Middle frontal gyrus (tissue), 1 donor: ENCODE measurements around the gene CABP2.

Source experiments
- DNase-seq: peaks from one replicate; pipeline ENCODE4 v3.0.0-alpha.2; 2015; ENCODE audit warnings: low spot score; ENCODE audit errors: extremely low spot score

Gene CABP2

GRCh38 chr11:67507864-67508485 lies 15.3 kb downstream of the CABP2 start, which contains the start of gene CDK2AP2:
Gene CDK2AP2 (minus strand): TSS chr11:67508162. CDS start chr11:67508082, 80 bp downstream.
- peak; percentile 97 for DNase-seq

- no peak for DNase-seq
These were observed 15.9 kb downstream of the CABP2 start for GRCh38 chr11:67507242-67507863.

- no peak for DNase-seq
These were observed 16.7 kb downstream of the CABP2 start for GRCh38 chr11:67506426-67507051.

DNA sequence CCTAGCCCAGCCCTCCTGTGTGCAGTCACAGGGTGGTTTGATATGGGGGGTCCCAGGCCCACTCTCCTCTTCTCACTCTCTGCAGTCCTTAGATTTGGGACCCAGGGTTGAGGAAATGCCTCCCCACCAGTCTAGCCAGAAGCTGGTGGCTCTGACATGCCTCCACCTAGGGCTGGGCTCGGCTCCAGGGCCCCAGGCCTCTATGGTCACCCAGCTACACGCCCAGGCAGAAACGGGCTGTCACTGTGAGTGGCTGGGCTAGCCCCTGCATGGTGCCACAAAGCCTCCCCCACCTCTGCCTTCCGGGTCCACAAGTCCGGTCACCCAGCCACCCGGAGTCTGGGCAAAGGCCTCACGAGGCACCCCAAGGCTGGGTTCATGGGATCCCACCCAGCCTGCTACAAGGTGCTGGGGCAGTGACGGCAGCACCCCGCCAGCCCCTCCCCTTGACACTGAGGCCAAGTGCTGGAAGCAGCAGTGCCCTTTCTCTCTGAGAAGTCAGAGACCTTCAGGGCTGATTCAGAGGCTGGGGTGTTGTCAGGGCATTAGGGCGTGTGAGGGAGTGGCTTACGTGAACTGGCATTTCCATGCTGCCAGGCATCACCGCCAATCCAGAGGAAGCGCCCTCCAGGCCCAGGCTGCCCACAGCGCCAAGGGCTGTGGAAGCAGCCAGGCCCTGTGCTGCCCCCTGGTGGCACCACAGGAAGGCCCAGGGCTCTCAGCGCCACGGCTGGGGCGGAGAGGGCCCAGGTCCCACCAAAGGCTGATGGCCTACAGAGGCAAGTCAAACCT lies 17.4 kb downstream of the CABP2 start:
- DNase-seq: peak; percentile 71

DNA sequence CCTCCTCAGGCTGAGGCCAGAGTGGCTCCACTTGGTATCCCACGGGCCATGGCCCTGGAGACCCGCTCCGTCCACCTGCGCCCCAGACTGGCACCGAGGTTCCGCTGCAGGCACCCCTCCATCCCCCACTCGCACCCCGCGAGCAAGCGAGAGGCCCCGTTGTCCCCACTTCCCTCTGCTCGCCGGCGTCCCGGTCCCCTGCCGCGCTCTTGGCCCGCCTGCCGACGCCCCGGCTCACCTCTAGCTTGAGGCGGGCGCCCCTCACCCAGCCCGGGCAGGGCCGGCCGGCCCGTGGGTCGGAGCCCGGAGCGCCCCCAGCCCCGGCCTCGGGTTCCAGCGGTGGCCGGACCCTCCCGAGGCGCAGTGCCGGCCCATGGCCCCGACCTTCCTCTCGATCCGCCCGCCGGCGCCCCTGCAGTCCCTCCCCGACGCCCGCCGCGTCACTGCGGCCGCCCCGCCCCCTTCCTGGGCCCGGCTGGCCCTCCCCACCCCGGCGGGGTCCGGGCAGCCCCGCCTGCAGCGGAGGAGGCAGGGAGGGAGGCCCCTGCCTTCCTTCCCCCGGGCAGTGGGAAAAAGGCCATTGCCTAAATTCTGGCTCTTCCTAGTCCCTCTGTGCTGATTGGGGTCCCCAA lies 18.2 kb downstream of the CABP2 start, which contains the start of gene PITPNM1:
Gene PITPNM1 (minus strand): TSS at position 414 of the 632 bp plus-strand sequence. CDS start 1,183 bp downstream, outside the sequence.
- no peak for DNase-seq

DNA sequence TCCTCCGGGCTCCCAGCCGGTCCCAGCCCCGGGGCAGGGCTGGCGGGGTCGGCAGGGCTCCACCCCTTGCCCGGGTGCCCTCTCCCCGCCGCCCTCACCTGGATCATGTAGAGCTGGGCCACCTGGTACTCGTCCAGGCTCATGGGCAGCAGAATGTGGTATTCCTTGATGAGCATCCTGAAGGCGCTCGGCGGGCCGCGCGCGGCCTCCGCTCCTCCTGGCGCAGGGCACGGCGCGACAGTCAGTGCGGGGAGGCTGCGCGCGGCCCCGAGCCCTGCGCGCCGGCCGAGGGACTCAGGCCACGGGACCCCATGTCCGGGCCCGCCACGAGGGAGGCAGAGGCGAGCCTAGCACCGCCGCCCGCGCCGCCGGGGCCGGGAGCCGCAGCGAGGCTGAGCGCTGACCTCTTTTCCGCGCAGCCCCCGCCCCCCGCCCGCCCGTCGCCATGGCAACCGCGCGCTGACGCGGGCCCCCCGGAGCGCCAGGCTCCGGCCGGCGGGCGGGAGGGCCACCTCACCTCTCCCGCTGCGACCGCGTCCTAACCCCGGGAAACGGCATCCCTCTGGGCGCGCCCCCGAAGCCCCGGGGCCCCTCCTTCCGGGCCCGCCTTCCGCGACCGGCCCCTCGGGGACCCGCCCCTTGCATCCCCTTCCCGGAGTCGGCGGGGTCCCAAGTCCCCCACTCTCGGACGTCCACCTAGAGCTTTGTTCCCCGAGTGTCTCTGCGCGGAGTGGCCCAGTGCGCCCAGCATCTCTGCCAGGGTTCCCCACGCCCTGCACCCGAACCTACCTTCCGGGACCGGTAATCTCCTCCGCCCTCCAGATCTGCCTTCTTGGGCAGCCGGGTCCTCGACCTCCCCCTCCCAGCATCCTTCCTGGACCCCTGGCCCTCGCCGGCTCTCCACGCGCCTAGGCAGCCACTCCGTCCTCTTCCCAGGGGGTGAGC lies 19.0 kb downstream of the CABP2 start:
- no peak for DNase-seq

- DNase-seq: no peak
These were observed 19.9 kb downstream of the CABP2 start for GRCh38 chr11:67503119-67504004.

GRCh38 chr11:67502328-67502979 lies 20.8 kb downstream of the CABP2 start:
- no peak for DNase-seq

DNA sequence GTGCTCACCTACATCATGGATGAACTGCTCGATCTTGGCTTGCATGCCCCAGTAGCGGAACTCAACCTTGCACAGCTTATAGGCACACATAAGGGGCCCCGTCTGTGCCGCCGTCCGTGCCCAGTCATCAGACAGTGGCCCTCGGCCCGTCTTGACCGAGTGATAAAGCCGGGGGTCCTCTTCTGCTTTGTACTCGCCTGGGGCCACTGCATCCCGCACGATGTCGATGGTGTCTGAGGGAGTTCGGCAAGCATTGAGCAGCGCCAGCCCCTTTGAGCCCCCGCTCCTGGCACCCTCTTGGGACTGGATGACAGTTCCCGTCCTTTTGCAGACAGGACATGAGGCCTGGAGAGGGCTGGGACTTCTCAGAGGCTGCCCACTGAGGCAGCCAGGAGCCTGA lies 21.4 kb downstream of the CABP2 start:
- DNase-seq: no peak

- DNase-seq: no peak
These were observed 22.2 kb downstream of the CABP2 start for GRCh38 chr11:67500831-67501715.

DNA sequence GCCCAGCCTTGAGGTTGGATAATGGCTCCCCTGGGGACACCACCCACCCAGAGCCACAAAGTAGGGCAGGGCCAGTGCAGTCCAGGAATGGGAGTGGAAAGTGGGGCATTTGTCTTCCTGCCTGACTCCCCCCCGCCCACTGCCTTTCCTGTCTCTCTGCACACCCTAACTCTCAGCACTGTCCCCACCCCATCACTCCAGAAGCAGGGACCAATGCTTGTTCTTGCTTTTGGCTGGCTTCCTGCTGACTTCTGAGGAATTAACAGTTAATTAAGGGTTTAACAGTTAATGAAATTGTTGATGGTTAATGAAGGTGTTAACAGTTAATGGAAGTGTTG lies 22.8 kb downstream of the CABP2 start:
- DNase-seq: no peak

- no peak for DNase-seq
These were observed 23.3 kb downstream of the CABP2 start for GRCh38 chr11:67499808-67500483.

GRCh38 chr11:67498544-67498972 lies 24.7 kb downstream of the CABP2 start:
- DNase-seq: no peak

- no peak for DNase-seq
These were observed 25.5 kb downstream of the CABP2 start for GRCh38 chr11:67497656-67498291.

DNA sequence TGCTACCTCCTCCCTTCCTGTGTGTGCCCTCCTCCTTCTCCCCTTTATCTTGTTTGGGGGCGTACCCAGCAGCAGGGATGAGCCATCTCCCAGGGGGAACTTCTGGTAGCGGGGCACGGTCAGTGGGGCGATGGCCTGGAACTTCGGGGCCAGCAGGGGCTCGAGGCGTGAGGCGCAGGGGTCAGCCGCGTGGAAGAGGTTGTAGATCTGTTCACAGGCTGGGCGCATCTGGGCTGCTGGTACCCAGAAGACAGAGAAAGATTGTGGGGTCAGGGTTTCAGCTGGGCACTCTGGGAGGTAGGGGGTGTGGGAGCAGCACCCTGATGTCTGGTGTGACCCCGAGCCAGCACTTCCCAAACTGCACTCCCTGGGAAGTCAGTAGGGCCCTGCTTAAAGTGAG lies 27.1 kb downstream of the CABP2 start:
- no peak for DNase-seq

DNA sequence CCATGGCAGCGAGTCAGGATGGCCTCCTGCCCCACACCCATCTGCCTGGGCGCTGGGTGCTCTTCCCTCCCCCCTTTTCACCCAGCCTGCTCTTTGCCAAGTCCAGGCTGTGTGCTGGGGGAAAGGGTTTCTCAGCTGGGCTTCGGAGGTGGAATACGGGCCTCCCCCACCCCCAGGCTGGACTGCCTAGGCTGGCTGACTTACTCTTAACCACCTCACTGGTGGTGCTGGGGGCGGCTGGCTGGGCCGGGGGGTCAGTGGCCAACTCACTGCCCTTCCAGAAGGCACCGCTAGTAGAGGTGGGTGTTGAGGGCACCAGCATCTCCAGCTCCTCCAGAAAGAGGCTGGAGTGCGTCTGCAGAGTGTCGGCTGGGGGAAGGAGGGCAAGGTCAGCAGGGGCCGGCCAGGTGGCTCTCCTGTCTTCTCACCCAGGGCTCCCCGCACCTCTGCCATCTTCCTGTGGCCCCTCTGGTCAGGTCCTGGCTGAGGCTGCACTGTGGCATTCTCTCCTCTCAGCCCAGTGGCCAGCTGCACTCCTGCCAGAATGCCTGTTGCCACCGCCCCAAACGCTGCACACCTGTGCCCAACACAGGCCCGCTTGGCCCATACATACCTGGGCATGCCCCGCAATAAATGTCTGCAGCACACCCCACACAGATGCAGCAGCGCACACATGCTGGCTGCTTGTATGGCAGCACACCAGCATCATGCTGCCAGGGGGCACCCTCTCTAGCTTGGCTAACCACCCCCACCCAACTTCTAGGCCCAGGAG lies 27.8 kb downstream of the CABP2 start:
- no peak for DNase-seq
